K562 (cell line): ENCODE results near the gene MYO18A. TPM values are rescaled to one million over a fixed set of nuclear protein-coding genes. Genes with fewer than 3 reads are reported as not detected.

Experiments used
- ATAC-seq: fragments of 200-7000 bp; cut with Tn5 transposase; 3 replicates; pipeline ENCODE4 v1.9.1; 2020; ENCODE audit warnings: moderate library complexity
- BruUV-seq: library from RNA; stranded (reverse); fragments of 400-500 nt; replicated peaks from 2 replicates; lab custom pipeline; 2021; lab: Mats Ljungman, UMichigan
- CTCF ChIA-PET: fragments of 300-600 bp; formaldehyde crosslinking; extraction: SDS; loops from one replicate; lab custom pipeline; 2021; ENCODE audit warnings: low intra/inter-chr PET ratio; lab: Yijun Ruan, JAX
- POLR2A ChIA-PET: fragments of 300-600, 350-650 bp; sonication (Branson Sonifier 250); formaldehyde crosslinking; extraction: SDS; loops from one replicate; lab custom pipeline; 2021; ENCODE audit warnings: antibody characterized with exemption, inconsistent platforms; lab: Yijun Ruan, JAX
- DNase-seq, 4 experiments: peaks; one replicate each; pipeline versions ENCODE4 v3.0.0 to v3.0.0-alpha.2; 2011 to 2018; ENCODE audit warnings: low spot score in 3 of 4, mixed read lengths in 3 of 4; ENCODE audit errors: extremely low read depth in 1 of 4
- FAIRE-seq: peaks from 2 replicates; lab custom pipeline; 2011; peaks lifted over from hg19 to GRCh38; lab: Jason Lieb, UNC
- H2AFZ ChIP-seq: 2 replicates; pipeline ENCODE4 v1.6.0; 2011; ENCODE audit warnings: low read depth, low read length, control low read depth, inconsistent platforms
- H3K27ac ChIP-seq: fragments of 200-600 bp; 3 replicates; pipeline ENCODE4 v1.8.0; 2011; ENCODE audit warnings: low read depth, mild to moderate bottlenecking, control low read depth, inconsistent platforms, low read length, moderate library complexity, mixed read lengths; ENCODE audit errors: extremely low read depth
- H3K27me3 ChIP-seq, 2 experiments: fragments of 300-600 bp in 1 of 2; 2 replicates in 1 of 2; 3 replicates in 1 of 2; pipeline versions ENCODE4 v1.6.0 to v1.8.0; 2011; ENCODE audit warnings: inconsistent platforms in 2 of 2, low read length in 2 of 2, mild to moderate bottlenecking in 1 of 2, mixed read lengths in 1 of 2, moderate library complexity in 1 of 2; ENCODE audit not compliant: control insufficient read depth in 2 of 2, insufficient read depth in 2 of 2
- H3K36me3 ChIP-seq: fragments of 300-600 bp; 3 replicates; pipeline ENCODE4 v1.8.0; 2011; ENCODE audit warnings: mild to moderate bottlenecking, low read length, inconsistent platforms; ENCODE audit not compliant: control insufficient read depth, insufficient read depth
- H3K4me1 ChIP-seq, 2 experiments: fragments of 200-600 bp in 1 of 2; replicated peaks in 1 of 2; 2 replicates in 1 of 2; 3 replicates in 1 of 2; pipeline versions ENCODE4 v1.5.1 to v1.8.0; 2011; ENCODE audit warnings: inconsistent platforms in 2 of 2, low read length in 2 of 2, mild to moderate bottlenecking in 1 of 2, mixed read lengths in 1 of 2, moderate library complexity in 1 of 2; ENCODE audit not compliant: control insufficient read depth in 2 of 2, insufficient read depth in 2 of 2
- H3K4me2 ChIP-seq: 2 replicates; pipeline ENCODE4 v1.6.1; 2011; ENCODE audit warnings: low read length, control low read depth, inconsistent platforms, mixed read lengths; ENCODE audit not compliant: insufficient read depth
- H3K4me3 ChIP-seq: fragments of 200-600 bp; sonication (generic), shearing (Covaris generic); 2 replicates; pipeline ENCODE4 v1.5.1; 2016; ENCODE audit warnings: control low read depth, inconsistent platforms
- H3K79me2 ChIP-seq: fragments of 200-600 bp; 3 replicates; pipeline ENCODE4 v1.8.0; 2011; ENCODE audit warnings: low read length, inconsistent platforms; ENCODE audit not compliant: control insufficient read depth, insufficient read depth
- H3K9ac ChIP-seq, 2 experiments: 2 replicates each; pipeline versions ENCODE4 v1.6.0 to v1.6.1; 2011; ENCODE audit warnings: low read depth in 2 of 2, low read length in 2 of 2, control low read depth in 1 of 2, inconsistent platforms in 1 of 2, mild to moderate bottlenecking in 1 of 2, mixed read lengths in 1 of 2; ENCODE audit not compliant: insufficient read depth in 1 of 2
- H3K9me1 ChIP-seq: one replicate; pipeline ENCODE4 v1.6.0; 2011; ENCODE audit warnings: inconsistent platforms, mild to moderate bottlenecking, low read length, moderate library complexity; ENCODE audit not compliant: control insufficient read depth, insufficient read depth
- H3K9me3 ChIP-seq: replicated peaks from 2 replicates; pipeline ENCODE4 v1.5.1; 2011; ENCODE audit warnings: low read depth, low read length, inconsistent platforms; ENCODE audit not compliant: control insufficient read depth, insufficient read depth
- H4K20me1 ChIP-seq: replicated peaks from 2 replicates; pipeline ENCODE4 v1.6.1; 2011; ENCODE audit warnings: low read length, inconsistent platforms, mixed read lengths; ENCODE audit not compliant: control insufficient read depth, insufficient read depth
- FOXP1 ChIP-seq: sonication (generic); formaldehyde crosslinking; IDR thresholded peaks from 2 replicates; pipeline ENCODE4 v1.8.0; 2022; ENCODE audit warnings: mild to moderate bottlenecking, missing genetic modification reagents
- JUNB ChIP-seq: fragments of 450-650 bp; formaldehyde crosslinking; conservative IDR thresholded peaks from 2 replicates; pipeline ENCODE4 v1.4.0; 2020; ENCODE audit warnings: mild to moderate bottlenecking
- LCOR ChIP-seq: sonication (generic); formaldehyde crosslinking; IDR thresholded peaks from 2 replicates; pipeline ENCODE4 v1.8.0; 2022; ENCODE audit warnings: mild to moderate bottlenecking, missing genetic modification reagents
- POLR2G ChIP-seq: fragments of 200-400 bp; formaldehyde crosslinking; IDR thresholded peaks from 2 replicates; pipeline ENCODE4 v1.6.1; 2017; ENCODE audit warnings: low read depth, mild to moderate bottlenecking, antibody characterized with exemption, low read length, moderate library complexity
- TRIM24 ChIP-seq, 2 experiments: fragments of 450-650 bp; IDR thresholded peaks; 2 replicates each; pipeline ENCODE4 v1.6.1; 2016
- WGBS: fragments of 100-300 bp; shearing (Covaris generic); methylation state at CpG from one replicate; pipeline ENCODE4 v1.1.6; 2016; ENCODE audit warnings: low coverage, mixed read lengths; ENCODE audit not compliant: insufficient coverage; ENCODE audit errors: missing lambda C conversion rate; 5-methylcytosine and 5-hydroxymethylcytosine counted together
- in situ Hi-C: fragments of 300-500 bp; cut with MboI; formaldehyde crosslinking; loops from 4 replicates; pipeline ENCODE4 v1.15.0; 2018; ENCODE audit warnings: inconsistent platforms, mixed read lengths
- intact Hi-C: fragments of 100-400 bp; cut with micrococcal nuclease; formaldehyde crosslinking; loops from 2 replicates; pipeline ENCODE4 v1.14.2; 2022
- polyA plus RNA-seq, 8 experiments: library from polyadenylated mRNA; depleted of rRNA in 4 of 8; stranded (reverse) in 5 of 8; unstranded in 3 of 8; fragments of >200 nt; fragmentation: Nextera tagmentation in 2 of 8; fragmentation: Illumina TruSeq in 1 of 8; extraction: Ambion mirVana in 2 of 8; extraction: Trizol in 1 of 8; gene quantifications; 2 replicates each; pipeline versions ENCODE4 v1.2.1 to v1.2.3, GENCODE V29; 2011 to 2014; ENCODE audit warnings: inconsistent platforms in 1 of 8, missing spikeins in 1 of 8
- total RNA-seq, 7 experiments: library from RNA; depleted of rRNA in 6 of 7; stranded (reverse); fragments of >200 nt in 6 of 7; fragmentation: Illumina TruSeq in 2 of 7; extraction: Trizol in 2 of 7; gene quantifications; 2 replicates each; pipeline versions ENCODE4 v1.2.1 to v1.2.3, GENCODE V29; 2011 to 2021; ENCODE audit warnings: low replicate concordance in 1 of 7

Gene MYO18A
- total and polyA plus RNA-seq, 9 of the 15 experiments (the other 6 are each of a cell fraction or from before 2014, with no cell fraction given), result 2.5 to 65.4 (median 17.1) TPM

GRCh38 chr17:29093090-29093871, 86.9 kb downstream of the MYO18A start (continued):
- TF ChIP-seq LCOR, result no peak
- no peak for TF ChIP-seq TRIM24 (IDR thresholded peaks at IDR 0.05)
- no peak for TF ChIP-seq JUNB (CRISPR knock-in tag)
- TF ChIP-seq, all 486 proteins: peak for 0

GRCh38 chr17:29091606-29092289, 88.5 kb downstream of the MYO18A start:
- H3K27ac ChIP-seq, result no peak overlapping the region
- 75% methylated on average over 12 of the region's 13 CpGs for WGBS
- DNase-seq (no peak), FAIRE-seq (no peak), ATAC-seq (no peak)
- H3K36me3 ChIP-seq, result peaks cover 91% of the 10 kb centered on the region
- TF ChIP-seq FOXP1 (CRISPR knock-in tag) (no peak), POLR2G (0 out of 2 replicates have a peak, but pooled peaks have one; percentile 7)
- H4K20me1 ChIP-seq, result no peaks in the 10 kb centered on the region
- H3K4me1 ChIP-seq, result peaks cover 0 to 8% of the 10 kb centered on the region in 2 experiments; a peak in 2 of 5 replicates
- H3K4me3 ChIP-seq, result no peak overlapping the region
- H3K79me2 ChIP-seq, result no peaks in the 10 kb centered on the region
- in situ Hi-C loops (no loop called here), intact Hi-C loops (no loop called here)
- peaks cover 2% of the 10 kb centered on the region for H3K9me1 ChIP-seq
- no peak overlapping the region for H2AFZ ChIP-seq
- H3K9me3 ChIP-seq, result no peaks in the 10 kb centered on the region
- H3K4me2 ChIP-seq, result no peak overlapping the region
- no TSS peak for BruUV-seq
- H3K27me3 ChIP-seq, result no peaks in the 10 kb centered on the region
- POLR2A ChIA-PET, result interaction anchor here (0.6 to 2.5 kb wide), 8 partner anchors 11 to 408 kb away, joined by 3 to 11 read pairs (median 4); no protein-coding TSS in a partner anchor
- H3K9ac ChIP-seq, result no peak overlapping the region; a peak in 1 of 4 replicates
- CTCF ChIA-PET, result no interaction called here
